ENCODE results near the gene FNDC5. TPM values are rescaled to one million over a fixed set of nuclear protein-coding genes. Genes with fewer than 3 reads are reported as not detected.
A peak's percentile ranks its signal among the peaks of the same experiment; 100 is the strongest.

FNDC5 gene
- total and polyA plus RNA-seq, 2 of the 13 experiments (the other 11 are each of a cell fraction or from before 2014, with no cell fraction given): 1.4 to 3.1 TPM

DNA sequence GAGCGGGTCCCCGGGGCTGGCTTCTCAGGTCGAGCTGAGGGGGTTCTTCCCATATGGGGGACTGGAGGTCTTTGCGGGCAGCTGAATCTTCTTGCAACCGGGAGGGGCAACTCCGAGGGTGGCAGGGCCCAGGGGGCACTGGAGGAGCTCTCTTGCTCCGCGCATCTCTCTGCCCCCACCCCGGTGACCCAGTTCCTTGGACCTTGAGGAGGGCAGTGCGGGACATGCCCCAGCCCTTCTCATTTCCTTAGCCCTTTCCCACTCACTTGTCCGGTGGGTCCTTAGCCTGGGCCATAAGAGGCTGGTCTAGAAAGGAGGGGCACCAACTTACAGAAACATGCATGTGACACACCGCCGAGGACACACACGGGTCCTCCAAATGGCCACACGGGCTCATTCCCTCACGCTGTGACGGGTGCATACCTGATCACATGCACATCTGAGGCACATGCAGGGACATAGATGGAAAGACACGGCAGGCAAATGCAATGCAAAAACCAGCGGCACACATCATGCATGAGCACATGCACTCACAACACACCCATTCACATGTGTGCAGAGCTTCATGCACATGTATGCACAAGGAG, 16.2 kb upstream of the FNDC5 start (continued):
- TF ChIP-seq SRSF9 (IDR thresholded peaks at IDR 0.05; ENCODE audit: borderline replicate concordance, insufficient read depth, low read depth, low read length, poor library complexity, severe bottlenecking): no peak
- TF ChIP-seq, protein P1, sequence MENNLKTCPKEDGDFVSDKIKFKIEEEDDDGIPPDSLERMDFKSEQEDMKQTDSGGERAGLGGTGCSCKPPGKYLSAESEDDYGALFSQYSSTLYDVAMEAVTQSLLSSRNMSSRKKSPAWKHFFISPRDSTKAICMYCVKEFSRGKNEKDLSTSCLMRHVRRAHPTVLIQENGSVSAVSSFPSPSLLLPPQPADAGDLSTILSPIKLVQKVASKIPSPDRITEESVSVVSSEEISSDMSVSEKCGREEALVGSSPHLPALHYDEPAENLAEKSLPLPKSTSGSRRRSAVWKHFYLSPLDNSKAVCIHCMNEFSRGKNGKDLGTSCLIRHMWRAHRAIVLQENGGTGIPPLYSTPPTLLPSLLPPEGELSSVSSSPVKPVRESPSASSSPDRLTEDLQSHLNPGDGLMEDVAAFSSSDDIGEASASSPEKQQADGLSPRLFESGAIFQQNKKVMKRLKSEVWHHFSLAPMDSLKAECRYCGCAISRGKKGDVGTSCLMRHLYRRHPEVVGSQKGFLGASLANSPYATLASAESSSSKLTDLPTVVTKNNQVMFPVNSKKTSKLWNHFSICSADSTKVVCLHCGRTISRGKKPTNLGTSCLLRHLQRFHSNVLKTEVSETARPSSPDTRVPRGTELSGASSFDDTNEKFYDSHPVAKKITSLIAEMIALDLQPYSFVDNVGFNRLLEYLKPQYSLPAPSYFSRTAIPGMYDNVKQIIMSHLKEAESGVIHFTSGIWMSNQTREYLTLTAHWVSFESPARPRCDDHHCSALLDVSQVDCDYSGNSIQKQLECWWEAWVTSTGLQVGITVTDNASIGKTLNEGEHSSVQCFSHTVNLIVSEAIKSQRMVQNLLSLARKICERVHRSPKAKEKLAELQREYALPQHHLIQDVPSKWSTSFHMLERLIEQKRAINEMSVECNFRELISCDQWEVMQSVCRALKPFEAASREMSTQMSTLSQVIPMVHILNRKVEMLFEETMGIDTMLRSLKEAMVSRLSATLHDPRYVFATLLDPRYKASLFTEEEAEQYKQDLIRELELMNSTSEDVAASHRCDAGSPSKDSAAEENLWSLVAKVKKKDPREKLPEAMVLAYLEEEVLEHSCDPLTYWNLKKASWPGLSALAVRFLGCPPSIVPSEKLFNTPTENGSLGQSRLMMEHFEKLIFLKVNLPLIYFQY (CRISPR knock-in tag; IDR thresholded peaks at IDR 0.05; ENCODE audit: borderline replicate concordance): no peak
- no peak for TF ChIP-seq POGZ (CRISPR knock-in tag; IDR thresholded peaks at IDR 0.05)
- TF ChIP-seq RXRA (CRISPR knock-in tag; IDR thresholded peaks at IDR 0.05): no peak
- TF ChIP-seq, protein P2, sequence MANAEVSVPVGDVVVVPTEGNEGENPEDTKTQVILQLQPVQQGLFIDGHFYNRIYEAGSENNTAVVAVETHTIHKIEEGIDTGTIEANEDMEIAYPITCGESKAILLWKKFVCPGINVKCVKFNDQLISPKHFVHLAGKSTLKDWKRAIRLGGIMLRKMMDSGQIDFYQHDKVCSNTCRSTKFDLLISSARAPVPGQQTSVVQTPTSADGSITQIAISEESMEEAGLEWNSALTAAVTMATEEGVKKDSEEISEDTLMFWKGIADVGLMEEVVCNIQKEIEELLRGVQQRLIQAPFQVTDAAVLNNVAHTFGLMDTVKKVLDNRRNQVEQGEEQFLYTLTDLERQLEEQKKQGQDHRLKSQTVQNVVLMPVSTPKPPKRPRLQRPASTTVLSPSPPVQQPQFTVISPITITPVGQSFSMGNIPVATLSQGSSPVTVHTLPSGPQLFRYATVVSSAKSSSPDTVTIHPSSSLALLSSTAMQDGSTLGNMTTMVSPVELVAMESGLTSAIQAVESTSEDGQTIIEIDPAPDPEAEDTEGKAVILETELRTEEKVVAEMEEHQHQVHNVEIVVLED (CRISPR knock-in tag; IDR thresholded peaks at IDR 0.05; ENCODE audit: borderline replicate concordance): no peak
- TF ChIP-seq ZNF124 (CRISPR knock-in tag; IDR thresholded peaks at IDR 0.05): no peak
- 0 out of 2 replicates have a peak, but pooled peaks have one; percentile 10 for TF ChIP-seq ZNF510 (CRISPR knock-in tag; IDR thresholded peaks at IDR 0.05; ENCODE audit: low read depth)
- TF ChIP-seq MXI1 (IDR thresholded peaks at IDR 0.05; ENCODE audit: borderline replicate concordance, low read depth, low read length): no peak
- TF ChIP-seq MEF2D (CRISPR knock-in tag; IDR thresholded peaks at IDR 0.05): no peak
- no peak for TF ChIP-seq CHD4 (IDR thresholded peaks at IDR 0.05; ENCODE audit: borderline replicate concordance, low read length)
- peak; percentile 36 for TF ChIP-seq EHMT2 (IDR thresholded peaks at IDR 0.05; ENCODE audit: borderline replicate concordance, low read depth, low read length)
